ENCODE data around the gene AGRN. TPM values are rescaled to one million over a fixed set of nuclear protein-coding genes. Genes with fewer than 3 reads are reported as not detected.
A peak's percentile ranks its signal among the peaks of the same experiment; 100 is the strongest.
"Not testable (repeated sequence)": the region's sequence is repeated elsewhere in the genome, so short reads cannot be mapped to it uniquely, and the experiment has no call there.

Gene AGRN
- polyA plus RNA-seq, 10 donors = 28.4 to 83.9 (median 44.4) TPM

DNA sequence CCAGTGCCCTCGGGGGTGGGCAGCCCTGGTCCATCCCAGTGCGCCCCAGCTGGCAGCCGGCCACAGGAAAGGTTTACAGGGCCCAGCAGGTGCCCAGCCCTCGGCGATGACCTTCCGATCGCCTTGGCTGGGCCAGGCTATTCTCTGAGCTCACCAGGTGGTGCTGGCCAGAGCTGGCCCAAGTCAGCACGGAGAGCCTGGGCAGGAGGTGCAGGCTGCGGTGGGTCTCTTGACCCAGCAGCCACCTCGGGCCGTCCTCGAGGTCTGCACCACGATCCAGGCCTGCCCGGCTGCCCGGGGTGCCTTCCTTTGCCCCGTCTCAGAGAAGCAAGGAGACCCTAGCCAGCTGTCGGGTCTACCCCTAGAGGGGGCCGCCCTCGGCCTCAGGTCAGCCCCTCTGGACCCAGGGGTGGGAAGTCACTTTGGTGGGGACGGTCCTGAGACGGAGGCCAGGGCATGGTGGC, 38.4 kb upstream of the AGRN start:
- no peak for DNase-seq

DNA sequence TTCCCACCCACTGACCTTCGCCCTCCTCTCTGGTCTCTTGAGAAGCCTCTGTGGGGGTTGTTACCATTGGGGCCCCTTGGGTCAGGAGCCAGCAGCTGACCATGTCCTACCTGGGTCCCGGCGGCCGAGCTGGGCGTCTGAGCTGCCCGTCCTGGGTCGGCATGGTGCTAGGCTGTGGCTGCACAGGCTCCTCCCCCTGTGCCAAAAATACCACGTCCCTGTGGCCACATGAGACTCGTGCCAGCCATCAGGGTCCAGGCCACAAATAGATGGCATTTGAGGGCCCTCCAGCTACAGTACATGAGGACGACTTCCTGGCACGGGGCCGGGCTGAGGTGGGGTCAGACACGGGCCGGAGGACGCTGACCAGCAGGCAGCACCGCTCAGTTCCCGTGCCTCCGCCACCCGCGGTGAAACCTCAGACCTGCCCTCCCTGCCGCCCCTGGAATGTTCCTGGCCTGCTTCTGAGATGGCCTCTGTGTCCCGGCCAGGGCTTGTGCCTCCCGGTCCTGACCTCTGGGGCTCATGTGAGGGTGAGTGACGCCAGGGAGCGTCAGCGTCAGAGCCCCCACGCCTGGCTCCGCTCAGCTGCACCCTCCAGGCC, 37.9 kb upstream of the AGRN start, which contains the start of gene PERM1:
Gene PERM1 (minus strand): TSS at position 139 of the 604 bp plus-strand sequence. CDS start 1,064 bp downstream, outside the sequence.
- no peak for DNase-seq

DNA sequence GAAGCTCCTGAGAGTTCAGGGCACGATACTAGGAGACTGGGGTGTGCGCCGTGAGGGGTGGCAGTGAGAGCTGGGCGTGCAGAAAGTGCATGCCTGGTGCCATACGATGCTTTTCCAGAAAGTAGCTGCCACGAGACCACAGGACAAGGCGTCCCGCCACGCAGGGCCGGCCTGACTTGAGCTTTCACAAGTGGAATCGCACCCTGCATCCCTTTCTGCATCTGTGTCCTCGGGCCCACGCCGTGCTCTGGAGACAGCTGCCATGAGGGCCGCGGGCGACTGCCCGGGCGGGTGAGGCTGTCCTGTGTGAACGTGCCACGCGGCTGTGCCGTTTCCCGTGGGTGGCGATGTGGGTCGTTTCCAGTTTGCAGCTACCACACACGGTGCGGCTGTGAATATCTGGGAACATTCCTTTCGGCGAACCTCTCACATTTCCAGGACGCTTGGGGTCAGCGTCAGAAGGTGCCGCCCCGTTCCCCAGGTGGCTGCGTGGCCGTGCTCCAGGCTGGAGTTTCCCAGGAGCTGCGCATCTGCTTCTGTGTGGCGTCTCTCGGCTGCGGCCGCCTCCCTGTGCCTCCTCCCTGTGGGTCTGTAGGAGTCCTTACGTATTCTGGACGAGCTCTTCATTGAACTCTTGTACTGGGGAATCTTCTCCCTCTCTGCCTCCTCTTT, 37.0 kb upstream of the AGRN start:
- DNase-seq = no peak

DNA sequence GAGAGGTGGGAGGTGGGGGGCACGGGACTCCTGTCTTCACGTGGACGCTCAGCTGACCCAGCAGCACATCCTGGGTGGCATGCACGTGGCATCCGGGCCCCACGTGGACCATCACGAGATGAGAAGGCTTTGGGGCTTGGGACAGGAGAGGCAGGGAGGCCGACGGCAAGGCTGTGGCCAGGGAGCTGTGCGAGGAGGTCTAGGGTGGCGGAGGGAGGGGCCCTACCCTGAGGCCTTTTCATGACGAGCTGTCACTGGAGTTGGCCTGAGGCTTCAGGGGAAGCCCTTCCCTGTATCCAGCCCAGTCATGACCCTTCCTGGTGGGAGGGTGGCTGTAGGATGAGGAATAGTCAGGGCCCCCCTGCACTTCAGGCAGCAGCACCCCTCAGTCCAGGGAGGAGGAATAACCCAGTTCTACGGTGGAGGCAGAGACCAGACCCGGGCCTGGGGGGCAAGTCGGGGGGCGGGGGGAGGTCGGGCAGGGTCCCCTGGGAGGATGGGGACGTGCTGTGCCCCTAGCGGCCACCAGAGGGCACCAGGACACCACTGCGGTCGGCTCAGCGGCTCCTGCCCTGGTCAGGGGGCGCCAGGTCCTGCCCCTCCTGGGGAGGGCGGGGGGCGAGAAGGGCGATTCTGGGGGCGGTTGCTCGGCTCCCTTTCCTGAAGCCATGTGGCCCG, 36.0 kb upstream of the AGRN start:
- peak in 1 of 3 donors; percentile 61 for DNase-seq

DNA sequence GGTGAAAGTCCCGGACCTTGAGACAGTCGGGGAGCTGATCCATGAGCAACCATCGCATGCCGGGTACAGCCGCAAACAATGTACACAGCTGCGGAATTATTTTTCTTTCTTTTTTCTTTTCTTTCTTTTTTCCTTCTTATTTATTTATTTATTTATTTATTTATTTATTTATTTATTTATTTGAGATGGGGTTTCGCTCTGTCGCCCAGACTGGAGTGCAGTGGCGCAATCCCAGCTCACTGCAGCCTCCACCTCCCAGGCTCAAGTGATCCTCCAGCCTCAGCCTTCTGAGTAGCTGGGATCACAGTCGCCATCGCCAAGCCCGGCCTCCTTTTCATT, 35.5 kb upstream of the AGRN start:
- no peak for DNase-seq

DNA sequence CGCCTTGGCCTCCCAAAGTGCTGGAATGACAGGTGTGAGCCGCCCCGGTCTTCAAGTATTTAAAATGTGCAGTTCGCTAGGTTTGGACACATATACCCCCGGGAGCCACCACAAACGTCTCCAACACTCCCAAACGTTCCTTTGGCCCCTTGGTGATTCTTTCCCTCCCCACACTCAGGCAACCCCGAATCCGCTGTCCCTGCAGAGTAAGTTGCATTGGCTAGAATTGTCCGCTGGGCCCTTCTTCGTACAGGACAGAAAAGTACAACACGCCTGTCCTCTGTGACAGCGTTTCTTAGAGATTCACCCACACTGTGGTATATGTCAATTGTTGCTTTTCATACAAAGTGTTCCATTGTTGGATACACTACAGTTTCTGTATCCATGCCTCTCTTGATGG, 34.8 kb upstream of the AGRN start:
- no peak for DNase-seq

DNA sequence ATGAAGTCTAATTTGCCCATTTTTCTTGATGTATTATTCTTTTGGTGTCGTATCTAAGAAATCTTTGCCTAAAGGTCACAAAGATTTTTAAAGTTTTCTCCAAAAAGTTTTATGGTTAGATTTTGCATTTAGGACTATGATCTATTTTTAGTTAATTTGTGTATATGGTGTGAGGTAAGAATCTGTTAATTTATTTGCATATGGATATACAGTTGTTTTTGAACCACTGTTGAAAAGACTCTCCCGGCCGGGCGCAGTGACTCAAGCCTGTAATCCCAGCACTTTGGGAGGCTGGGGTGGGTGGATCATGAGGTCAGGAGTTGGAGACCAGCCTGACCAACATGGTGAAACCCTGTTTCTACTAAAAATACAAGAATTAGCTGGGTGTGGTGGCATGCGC, 31.9 kb upstream of the AGRN start:
- DNase-seq = not testable (repeated sequence)

DNA sequence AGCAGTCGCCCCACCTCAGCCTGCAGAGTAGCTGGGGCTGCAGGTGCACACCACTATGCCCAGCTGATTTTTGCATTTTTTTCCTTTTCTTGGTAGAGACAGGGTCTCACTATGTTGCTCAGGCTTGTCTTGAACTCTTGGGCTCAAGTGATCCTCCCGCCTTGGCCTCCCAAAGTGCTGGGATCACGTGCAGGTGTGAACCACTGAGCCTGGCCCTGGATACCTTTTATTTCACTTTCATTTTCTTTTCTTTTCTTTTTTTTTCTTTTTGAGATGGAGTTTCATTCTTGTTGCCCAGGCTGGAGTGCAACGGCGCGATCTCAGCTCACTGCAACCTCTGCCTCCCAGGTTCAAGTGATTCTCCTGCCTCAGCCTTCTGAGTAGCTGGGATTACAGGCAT, 28.6 kb upstream of the AGRN start:
- not testable (repeated sequence) for DNase-seq

DNA sequence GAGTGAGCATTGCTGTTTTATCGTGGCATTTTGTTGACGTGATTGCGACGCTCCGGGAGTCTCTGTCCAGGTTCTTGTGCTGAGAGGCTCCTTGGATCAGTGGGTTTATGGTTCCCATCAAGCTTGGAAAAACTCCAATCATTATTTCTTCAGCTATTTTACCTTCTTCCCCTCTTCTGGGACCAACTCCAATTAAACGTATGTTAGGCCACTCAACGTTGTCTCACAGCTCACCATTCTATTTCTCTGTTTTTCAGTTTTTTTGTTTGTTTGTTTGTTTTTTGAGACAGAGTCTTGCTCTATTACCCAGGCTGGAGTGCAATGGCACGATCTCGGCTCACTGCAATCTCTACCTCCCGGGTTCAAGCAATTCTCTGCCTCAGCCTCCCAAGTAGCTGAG, 28.0 kb upstream of the AGRN start:
- DNase-seq = no peak

DNA sequence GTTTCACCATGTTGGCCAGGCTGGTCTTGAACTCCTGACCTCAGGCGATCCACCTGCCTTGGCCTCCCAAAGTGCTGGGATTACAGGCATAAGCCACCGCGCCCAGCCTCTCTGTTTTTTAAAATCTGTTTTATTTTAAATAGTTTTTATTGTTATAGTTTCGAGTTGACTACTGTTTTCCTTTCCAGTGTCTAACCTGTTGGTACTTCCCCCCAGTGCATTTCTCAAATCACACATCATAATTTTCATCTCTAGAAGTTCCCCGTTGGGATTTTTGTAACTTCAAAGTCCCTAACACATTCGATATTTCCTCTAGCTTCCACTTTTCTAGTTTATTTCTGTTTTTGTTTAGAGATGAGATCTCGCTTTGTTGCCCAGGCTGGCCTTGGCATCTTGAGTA, 27.6 kb upstream of the AGRN start:
- no peak for DNase-seq

DNA sequence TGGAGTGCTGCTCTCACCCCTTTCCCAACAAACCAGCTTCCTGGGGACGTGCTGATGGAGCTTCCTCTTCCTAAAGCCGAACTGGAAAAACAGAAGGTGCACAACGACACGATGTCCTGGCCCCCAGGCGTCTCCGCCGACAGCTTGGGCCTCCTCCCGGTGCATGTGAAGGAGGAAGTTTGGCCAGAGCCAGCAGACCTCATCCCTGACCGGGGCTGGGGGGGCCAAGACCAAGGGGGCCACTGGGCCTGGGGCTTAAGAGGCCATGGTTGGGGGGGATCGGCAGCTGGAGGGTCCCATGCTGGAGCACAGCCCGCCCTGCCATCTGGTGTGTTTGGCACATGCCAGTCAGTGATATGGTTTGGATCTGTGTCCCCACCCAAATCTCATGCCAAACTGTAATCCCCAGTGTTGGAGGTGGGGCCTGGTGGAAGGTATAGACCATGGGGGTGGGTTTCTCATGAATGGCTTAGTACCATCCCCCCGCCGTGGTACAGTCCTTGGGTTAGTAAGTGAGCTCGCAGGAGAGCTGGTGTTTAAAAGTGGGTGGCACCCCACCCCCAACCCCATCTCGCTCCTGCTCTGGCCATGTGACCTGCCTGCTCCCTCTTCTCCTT, 26.4 kb upstream of the AGRN start:
- DNase-seq = no peak

DNA sequence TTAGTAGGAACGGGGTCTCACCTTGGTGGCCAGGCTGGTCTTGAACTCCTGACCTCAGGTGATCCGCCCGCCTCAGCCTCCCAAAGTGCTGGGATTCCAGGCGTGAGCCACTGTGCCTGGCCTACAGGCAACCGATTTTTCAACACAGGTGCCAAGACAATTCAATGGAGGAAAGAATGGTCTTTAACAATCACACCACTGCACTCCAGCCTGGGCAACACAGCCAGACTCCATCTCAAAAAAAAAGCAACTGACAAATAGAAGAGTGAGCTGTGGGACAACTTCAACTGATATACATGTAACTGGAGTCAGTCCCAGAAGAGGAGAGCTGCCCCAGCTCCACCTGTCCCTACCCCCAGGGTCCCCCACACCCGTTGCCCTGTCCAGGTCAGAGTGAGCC, 25.4 kb upstream of the AGRN start:
- not testable (repeated sequence) for DNase-seq

DNA sequence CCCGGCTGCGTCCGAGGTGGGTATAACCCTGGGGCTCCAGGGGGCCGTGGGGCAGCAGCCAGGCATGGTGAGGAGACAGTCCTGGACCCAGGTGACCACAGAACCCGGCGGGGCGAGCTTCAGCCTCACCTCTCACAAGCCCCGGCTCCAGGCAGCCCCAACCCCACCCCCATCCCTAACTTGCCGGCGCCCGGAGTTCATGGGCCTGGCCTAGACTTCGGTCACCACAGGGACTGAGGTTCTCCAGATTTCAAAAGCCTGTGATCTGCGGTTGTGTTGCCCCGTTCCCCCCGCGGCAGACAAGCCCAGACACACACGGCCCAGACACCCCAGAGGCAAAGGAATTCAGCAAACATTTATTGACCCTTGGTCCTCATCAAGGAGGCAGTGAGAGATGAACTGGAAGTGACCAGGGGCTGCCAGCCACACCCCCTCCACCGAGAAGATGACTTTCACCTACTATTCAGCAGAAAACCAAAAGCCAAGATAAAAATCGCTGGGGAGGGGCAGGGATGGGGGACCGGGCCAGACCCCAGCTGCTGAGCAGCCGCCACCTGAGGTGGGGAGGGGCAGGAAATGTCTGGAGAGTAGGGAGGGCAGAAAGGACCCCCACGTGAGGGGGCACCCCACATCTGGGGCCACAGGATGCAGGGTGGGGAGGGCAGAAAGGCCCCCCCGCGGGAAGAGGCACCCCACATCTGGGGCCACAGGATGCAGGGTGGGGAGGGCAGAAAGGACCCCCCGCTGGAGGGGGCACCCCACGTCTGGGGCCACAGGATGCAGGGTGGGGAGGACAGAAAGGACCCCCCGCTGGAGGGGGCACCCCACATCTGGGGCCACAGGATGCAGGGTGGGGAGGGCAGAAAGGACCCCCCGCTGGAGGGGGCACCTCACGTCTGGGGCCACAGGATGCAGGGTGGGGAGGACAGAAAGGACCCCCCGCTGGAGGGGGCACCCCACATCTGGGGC, 24.0 kb upstream of the AGRN start:
- DNase-seq = peak in 1 of 3 donors; percentile 11

DNA sequence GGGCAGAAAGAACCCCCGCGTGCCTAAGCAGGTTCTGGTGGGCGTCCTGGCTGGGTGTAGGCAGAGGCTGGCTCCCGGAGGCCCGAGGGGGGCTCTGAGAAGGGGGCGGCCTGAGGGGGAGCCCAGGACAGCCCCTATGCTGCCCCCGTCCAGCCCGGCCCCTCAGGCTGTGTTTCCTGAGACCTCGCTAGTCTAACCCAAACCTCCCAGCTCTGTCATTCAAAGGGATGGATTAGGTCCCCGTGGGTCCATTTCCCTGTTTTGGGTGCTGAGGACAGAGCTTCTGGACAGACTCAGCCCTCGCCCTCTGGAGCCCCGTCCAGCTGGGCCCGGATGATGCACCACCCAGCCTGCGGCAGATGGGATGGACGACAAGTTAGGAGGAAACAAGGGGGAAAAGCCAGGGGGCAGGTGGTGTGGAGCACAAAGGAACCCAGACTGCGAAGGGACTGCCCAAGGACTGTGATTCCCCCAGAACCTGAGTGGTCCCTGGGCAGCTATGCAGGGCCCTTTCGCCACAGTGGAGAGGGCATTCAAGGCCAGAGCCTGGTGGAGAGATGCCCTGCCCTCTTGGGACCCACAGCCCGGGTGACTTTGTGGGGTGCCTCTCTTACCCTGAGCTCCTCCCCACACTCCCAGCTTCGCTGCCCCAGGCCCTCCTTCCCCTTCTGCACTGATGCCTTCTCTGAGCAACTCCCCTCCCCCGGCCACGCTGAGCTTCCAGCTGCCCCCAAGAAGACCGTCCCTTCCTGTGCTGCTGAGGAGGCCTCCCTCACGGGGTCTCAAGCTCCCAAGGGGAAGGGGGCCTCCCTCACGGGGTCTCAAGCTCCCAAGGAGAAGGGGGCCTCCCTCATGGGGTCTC, 22.8 kb upstream of the AGRN start:
- DNase-seq = no peak

DNA sequence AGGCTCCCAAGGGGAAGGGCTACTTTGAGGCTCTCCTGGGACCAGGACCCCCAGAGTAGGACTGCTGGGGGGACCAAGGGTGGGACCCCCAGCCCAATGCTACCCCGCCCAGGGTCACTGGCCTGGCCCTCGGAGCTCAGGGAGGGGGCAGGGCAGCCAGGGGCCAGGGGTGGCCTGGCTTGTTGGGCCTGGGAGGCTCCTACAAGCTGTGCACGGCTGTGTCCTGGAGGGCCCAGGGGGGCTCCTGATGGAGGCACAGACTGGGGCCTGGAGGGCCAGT, 22.3 kb upstream of the AGRN start:
- DNase-seq = no peak

DNA sequence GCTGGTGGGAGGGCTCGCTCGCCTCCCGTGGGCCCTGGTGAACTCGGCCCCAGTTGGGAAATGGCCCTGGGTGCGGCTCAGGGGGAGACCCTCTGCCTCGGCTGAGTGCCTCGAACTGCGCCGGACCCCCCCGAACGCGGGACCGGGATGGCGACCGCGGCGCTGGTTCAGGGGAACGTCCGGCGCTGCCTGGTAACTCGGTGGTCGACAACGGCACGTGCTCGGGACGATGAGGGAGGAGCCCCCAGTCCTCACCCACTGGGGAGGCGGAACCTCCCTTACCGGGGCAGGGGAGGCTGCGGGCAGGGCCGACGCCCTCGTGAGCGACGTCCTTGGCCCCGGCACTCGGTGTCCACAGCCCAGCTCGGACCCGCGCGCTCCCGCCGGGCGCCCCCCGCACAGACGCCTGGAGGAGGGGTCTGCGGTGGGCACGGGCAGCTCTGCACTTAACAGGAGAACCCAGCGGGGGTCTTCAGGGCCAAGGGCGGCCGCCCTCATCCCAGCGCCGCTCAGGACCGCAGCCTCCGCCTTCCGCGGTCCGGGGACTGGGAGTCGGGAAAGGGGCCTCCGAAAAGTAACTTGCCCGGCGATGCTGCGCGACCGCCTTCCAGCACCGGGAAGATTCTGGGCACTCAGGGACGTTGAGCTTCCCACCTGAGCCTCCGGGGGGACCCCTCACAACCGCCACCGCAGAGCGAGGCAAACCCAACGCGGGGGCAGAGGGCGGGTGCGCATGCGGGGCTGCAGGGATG, 21.8 kb upstream of the AGRN start:
- DNase-seq = peak in 1 of 3 donors; percentile 51

DNA sequence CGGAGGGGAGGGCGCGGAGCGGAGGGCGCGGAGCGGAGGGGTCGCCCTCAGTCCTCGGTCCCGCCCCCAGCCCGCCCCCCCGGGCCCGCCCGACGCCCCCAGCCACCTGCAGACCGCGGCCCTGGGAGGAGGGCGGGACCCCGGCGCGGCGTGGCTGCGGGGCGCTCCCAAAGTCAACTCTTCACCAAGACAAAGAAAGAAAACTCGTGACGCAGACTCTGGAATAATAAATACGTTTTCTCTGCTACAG, 21.2 kb upstream of the AGRN start:
- DNase-seq = peak in 1 of 3 donors; percentile 69

DNA sequence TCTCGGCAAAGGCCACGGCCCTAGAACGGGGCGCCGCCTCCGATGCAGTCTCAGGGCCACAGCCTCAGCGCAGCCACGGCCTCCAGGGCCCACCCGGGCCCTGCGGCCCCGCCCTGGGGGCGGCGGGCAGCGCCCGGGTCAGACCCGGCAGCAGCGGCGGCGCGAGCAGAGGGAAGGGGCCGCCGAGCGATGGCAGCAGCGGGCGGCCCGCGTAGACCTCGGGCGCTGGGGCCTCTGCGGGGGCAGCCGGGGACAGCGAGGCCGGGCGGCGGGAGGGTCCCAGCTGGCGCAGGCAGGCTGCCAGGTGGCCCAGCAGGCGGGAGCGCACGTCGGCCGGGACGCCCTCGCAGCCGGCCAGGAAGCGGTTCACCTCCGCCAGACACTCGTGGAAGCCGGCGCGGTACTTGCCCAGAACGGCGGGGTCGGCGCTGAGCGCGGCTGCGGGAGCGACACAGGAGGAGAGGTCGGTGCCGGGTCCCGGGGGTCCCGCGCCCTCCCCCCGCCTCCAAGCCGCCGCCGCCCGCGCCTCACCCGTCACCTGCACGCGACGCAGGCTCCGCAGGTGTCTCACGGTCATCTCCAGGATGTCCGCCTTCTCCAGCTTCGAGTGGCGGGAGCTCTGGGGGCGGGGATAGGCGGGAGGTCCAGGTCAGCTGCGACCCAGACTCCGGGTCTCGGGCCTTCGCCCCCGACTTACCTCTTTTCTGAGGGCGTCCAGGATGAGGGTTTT, 20.8 kb upstream of the AGRN start:
- peak in 2 of 3 donors; percentile 58 to 69 for DNase-seq

DNA sequence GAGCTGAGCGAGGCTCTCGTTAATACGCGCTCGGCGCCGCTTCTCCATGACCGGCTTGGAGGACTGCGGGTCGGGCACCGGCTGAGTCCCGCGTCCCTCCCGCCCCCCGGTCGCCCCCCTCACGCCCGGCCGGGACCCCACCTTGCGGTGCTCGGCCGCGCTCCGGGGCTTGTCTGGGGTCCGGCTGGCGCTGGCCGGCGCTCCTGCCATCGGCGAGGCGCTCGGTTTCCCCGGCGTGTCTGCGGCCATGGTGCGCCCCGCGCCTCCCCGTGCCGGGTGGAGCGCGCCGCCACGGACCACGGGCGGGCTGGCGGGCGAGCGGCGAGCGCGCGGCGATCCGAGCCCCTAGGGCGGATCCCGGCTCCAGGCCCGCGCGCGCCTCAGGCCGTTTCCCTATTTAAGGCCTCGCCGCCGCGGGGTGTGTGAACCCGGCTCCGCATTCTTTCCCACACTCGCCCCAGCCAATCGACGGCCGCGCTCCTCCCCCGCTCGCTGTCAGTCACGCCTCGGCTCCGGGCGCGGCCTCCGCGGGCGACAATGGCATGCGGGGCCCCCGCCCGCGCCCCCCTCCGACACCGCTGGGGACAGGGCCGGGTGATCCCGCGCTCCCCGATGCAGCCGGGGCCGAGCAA, 20.1 kb upstream of the AGRN start, which contains the start of gene HES4:
Gene HES4 (minus strand): TSS at position 373 of the 632 bp plus-strand sequence. CDS start 124 bp downstream, at position 249.
- peak; percentile 92 to 97 (median 92) for DNase-seq

All from muscle of back (tissue), 11 donors.